IMR-90 (cell line): ENCODE measurements around the gene PSMD1. TPM values are rescaled to one million over a fixed set of nuclear protein-coding genes. Genes with fewer than 3 reads are reported as not detected.

Experiments used
- ATAC-seq: fragments of 200-7000 bp; cut with Tn5 transposase; 2 replicates; pipeline ENCODE4 v1.9.1; 2020; ENCODE audit warnings: low read depth, mild to moderate bottlenecking, moderate library complexity
- BruUV-seq: library from RNA; stranded (reverse); fragments of 400-500 nt; replicated peaks from 2 replicates; lab custom pipeline; 2021; lab: Mats Ljungman, UMichigan
- CTCF ChIA-PET: fragments of 300-600 bp; formaldehyde crosslinking; extraction: SDS; loops from one replicate; lab custom pipeline; 2021; ENCODE audit warnings: antibody characterized with exemption; lab: Yijun Ruan, JAX
- POLR2A ChIA-PET: fragments of 300-600 bp; sonication (Branson Sonifier 250); formaldehyde crosslinking; loops from one replicate; lab custom pipeline; 2022; ENCODE audit warnings: antibody characterized with exemption; ENCODE audit not compliant: unreplicated experiment; lab: Charles Lee
- DNase-seq: peaks from one replicate; pipeline ENCODE4 v3.0.0; 2013
- H2AFZ ChIP-seq: replicated peaks from 2 replicates; pipeline ENCODE3; 2013; ENCODE audit warnings: low read length, mild to moderate bottlenecking; ENCODE audit not compliant: poor library complexity
- H2AK5ac ChIP-seq: 2 replicates; pipeline ENCODE4 v1.6.1; 2013; ENCODE audit warnings: low read depth, low read length, inconsistent platforms
- H2AK9ac ChIP-seq: replicated peaks from 2 replicates; pipeline ENCODE3; 2013; ENCODE audit warnings: mild to moderate bottlenecking, low read depth, low read length, moderate library complexity; ENCODE audit not compliant: poor library complexity
- H2BK120ac ChIP-seq: 2 replicates; pipeline ENCODE4 v1.6.1; 2013; ENCODE audit warnings: low read depth, low read length, inconsistent platforms
- H2BK15ac ChIP-seq: 3 replicates; pipeline ENCODE4 v1.6.1; 2013; ENCODE audit warnings: low read depth, low read length, inconsistent platforms
- H2BK20ac ChIP-seq: 2 replicates; pipeline ENCODE4 v1.6.1; 2013; ENCODE audit warnings: low read depth, mild to moderate bottlenecking, inconsistent platforms, low read length, moderate library complexity
- H2BK5ac ChIP-seq: 2 replicates; pipeline ENCODE4 v1.6.1; 2013; ENCODE audit warnings: mild to moderate bottlenecking, low read depth, low read length, inconsistent platforms; ENCODE audit not compliant: poor library complexity, severe bottlenecking
- H3K14ac ChIP-seq: replicated peaks from 2 replicates; pipeline ENCODE4 v1.6.1; 2013; ENCODE audit warnings: low read depth, low read length, inconsistent platforms
- H3K18ac ChIP-seq: 2 replicates; pipeline ENCODE4 v1.6.1; 2013; ENCODE audit warnings: low read depth, low read length, control low read depth
- H3K23ac ChIP-seq: 2 replicates; pipeline ENCODE4 v1.6.1; 2013; ENCODE audit warnings: low read depth, low read length, inconsistent platforms
- H3K27ac ChIP-seq: 2 replicates; pipeline ENCODE4 v1.5.1; 2013; ENCODE audit warnings: mild to moderate bottlenecking, control low read depth, low read length; ENCODE audit not compliant: insufficient read depth
- H3K27me3 ChIP-seq: 2 replicates; pipeline ENCODE4 v1.6.1; 2013; ENCODE audit warnings: low read length; ENCODE audit not compliant: control insufficient read depth, insufficient read depth
- H3K36me3 ChIP-seq: 2 replicates; pipeline ENCODE4 v1.6.1; 2013; ENCODE audit warnings: low read length, mixed read lengths; ENCODE audit not compliant: control insufficient read depth, insufficient read depth
- H3K4ac ChIP-seq: 2 replicates; pipeline ENCODE4 v1.6.1; 2013; ENCODE audit warnings: low read depth, low read length, inconsistent platforms
- H3K4me1 ChIP-seq: 2 replicates; pipeline ENCODE4 v1.6.1; 2013; ENCODE audit warnings: low read length, mixed read lengths; ENCODE audit not compliant: control insufficient read depth, insufficient read depth
- H3K4me2 ChIP-seq: 2 replicates; pipeline ENCODE4 v1.6.1; 2013; ENCODE audit warnings: low read depth, mild to moderate bottlenecking, control low read depth, low read length, moderate library complexity
- H3K4me3 ChIP-seq: 2 replicates; pipeline ENCODE4 v1.5.1; 2013; ENCODE audit warnings: low read depth, mild to moderate bottlenecking, control low read depth, low read length, moderate library complexity; ENCODE audit not compliant: insufficient read depth
- H3K56ac ChIP-seq: 2 replicates; pipeline ENCODE4 v1.6.1; 2013; ENCODE audit warnings: low read length, inconsistent platforms; ENCODE audit not compliant: insufficient read depth; ENCODE audit errors: extremely low read depth
- H3K79me1 ChIP-seq, 2 experiments: 2 replicates each; pipeline ENCODE4 v1.6.1; 2013; ENCODE audit warnings: low read length in 2 of 2, inconsistent platforms in 1 of 2, low read depth in 1 of 2
- H3K9ac ChIP-seq: 2 replicates; pipeline ENCODE4 v1.6.1; 2013; ENCODE audit warnings: low read depth, low read length, control low read depth
- H3K9me1 ChIP-seq: 2 replicates; pipeline ENCODE4 v1.6.1; 2013; ENCODE audit warnings: low read length, inconsistent platforms; ENCODE audit not compliant: insufficient read depth
- H3K9me3 ChIP-seq: 2 replicates; pipeline ENCODE4 v1.6.1; 2013; ENCODE audit warnings: low read length; ENCODE audit not compliant: control insufficient read depth, insufficient read depth
- H4K20me1 ChIP-seq: 2 replicates; pipeline ENCODE4 v1.6.1; 2013; ENCODE audit warnings: low read length, inconsistent platforms; ENCODE audit not compliant: insufficient read depth
- H4K5ac ChIP-seq: 2 replicates; pipeline ENCODE4 v1.6.1; 2013; ENCODE audit warnings: mild to moderate bottlenecking, low read depth, low read length, control low read depth
- H4K8ac ChIP-seq, 2 experiments: 2 replicates each; pipeline ENCODE4 v1.6.1; 2013; ENCODE audit warnings: low read depth in 2 of 2, low read length in 2 of 2, control low read depth in 1 of 2, inconsistent platforms in 1 of 2
- H4K91ac ChIP-seq: 2 replicates; pipeline ENCODE4 v1.6.1; 2013; ENCODE audit warnings: low read depth, low read length, inconsistent platforms; ENCODE audit not compliant: insufficient read depth
- CEBPB ChIP-seq: IDR thresholded peaks from 2 replicates; pipeline ENCODE4 v1.6.1; 2012; ENCODE audit warnings: low read depth, low read length, improper control_type of control experiment
- CTCF ChIP-seq: conservative IDR thresholded peaks from 2 replicates; pipeline ENCODE4 v1.5.1; 2012; ENCODE audit warnings: mild to moderate bottlenecking, low read depth, low read length, improper control_type of control experiment
- FOS ChIP-seq: fragments of 150-350 bp; IDR thresholded peaks from 2 replicates; pipeline ENCODE4 v1.6.1; 2016; ENCODE audit warnings: low read depth, low read length
- MAFK ChIP-seq: IDR thresholded peaks from 2 replicates; pipeline ENCODE4 v1.6.1; 2012; ENCODE audit warnings: low read depth, low read length, improper control_type of control experiment
- MAZ ChIP-seq: IDR thresholded peaks from 2 replicates; pipeline ENCODE4 v1.6.1; 2012; ENCODE audit warnings: low read depth, mild to moderate bottlenecking, low read length, improper control_type of control experiment, moderate library complexity, borderline replicate concordance
- NFE2L2 ChIP-seq: fragments of 150-350 bp; IDR thresholded peaks from 2 replicates; pipeline ENCODE4 v1.6.1; 2016; ENCODE audit warnings: low read depth, mild to moderate bottlenecking, low read length
- POLR2A ChIP-seq: IDR thresholded peaks from 2 replicates; pipeline ENCODE4 v1.6.1; 2012; ENCODE audit warnings: mild to moderate bottlenecking, low read depth, low read length
- RAD21 ChIP-seq: IDR thresholded peaks from 2 replicates; pipeline ENCODE4 v1.6.1; 2012; ENCODE audit warnings: low read length, improper control_type of control experiment
- RCOR1 ChIP-seq: IDR thresholded peaks from 2 replicates; pipeline ENCODE4 v1.6.1; 2012; ENCODE audit warnings: mild to moderate bottlenecking, low read length, improper control_type of control experiment; ENCODE audit not compliant: insufficient replicate concordance
- SMC3 ChIP-seq: fragments of 150-350 bp; IDR thresholded peaks from 2 replicates; pipeline ENCODE4 v1.6.1; 2016; ENCODE audit warnings: low read depth, mild to moderate bottlenecking, antibody characterized with exemption, low read length, moderate library complexity
- USF2 ChIP-seq: fragments of 150-350 bp; IDR thresholded peaks from 2 replicates; pipeline ENCODE4 v1.6.1; 2017; ENCODE audit warnings: mild to moderate bottlenecking, antibody characterized with exemption, low read length, low read depth
- dilution Hi-C: fragments of 300-500 bp; cut with HindIII; formaldehyde crosslinking; loops from one replicate; pipeline ENCODE4 v1.14.3; 2018; ENCODE audit warnings: low sequenced_read_pairs; ENCODE audit not compliant: unreplicated experiment
- in situ Hi-C: fragments of 300-500 bp; cut with MboI; formaldehyde crosslinking; loops from 3 replicates; pipeline ENCODE4 v1.14.3; 2019; ENCODE audit warnings: low sequenced_read_pairs, inconsistent platforms, mixed read lengths
- intact Hi-C: fragments of 100-400 bp; cut with micrococcal nuclease; formaldehyde crosslinking; loops from 2 replicates; pipeline ENCODE4 v1.10.0; 2022
- polyA plus RNA-seq, 3 experiments: library from polyadenylated mRNA; depleted of rRNA; stranded (reverse); fragments of >200 nt; gene quantifications; 2 replicates each; pipeline ENCODE4 v1.2.3, GENCODE V29; 2012; ENCODE audit warnings: low replicate concordance in 1 of 3
- total RNA-seq: library from RNA; depleted of rRNA; stranded (reverse); fragments of >200 nt; gene quantifications from 2 replicates; pipeline ENCODE4 v1.2.3, GENCODE V29; 2012
- TF ChIP-seq, protein P1 (sequence below): fragments of 150-350 bp; IDR thresholded peaks from 2 replicates; pipeline ENCODE4 v1.6.1; 2016; ENCODE audit warnings: low read depth, mild to moderate bottlenecking, low read length, moderate library complexity, borderline replicate concordance

The PSMD1 gene
- total and polyA plus RNA-seq, 2 of the 4 experiments (the other 2 are of a cell fraction) = 89.8 to 181 TPM

- Histone ChIP-seq H3K4ac (peak overlapping the region; percentile 10; the same call in 1 of the 2 replicates), H4K8ac (no peak overlapping the region; a peak in 1 of 4 replicates), H2AK9ac (no peak overlapping the region), H3K9me3 (no peaks in the 10 kb centered on the region), H3K27ac (no peak overlapping the region; the same call in 1 of the 2 replicates), H3K56ac (no peak overlapping the region), H3K9ac (no peak overlapping the region), H2BK15ac (no peak overlapping the region), H2BK5ac (peak overlapping the region; percentile 26), H3K4me1 (peaks cover 2% of the 10 kb centered on the region), H4K91ac (no peak overlapping the region), H2AK5ac (no peak overlapping the region), H3K4me2 (no peak overlapping the region), H3K18ac (no peak overlapping the region), H2BK20ac (peak overlapping the region; percentile 74; the same call in 1 of the 2 replicates), H3K4me3 (no peak overlapping the region), H4K20me1 (no peaks in the 10 kb centered on the region), H3K79me1 (peaks cover 12 to 48% of the 10 kb centered on the region in 2 experiments), H3K23ac (peak overlapping the region; percentile 31; the same call in 1 of the 2 replicates), H2AFZ (no peak overlapping the region), H3K14ac (no peak overlapping the region), H3K27me3 (no peaks in the 10 kb centered on the region), H3K9me1 (no peaks in the 10 kb centered on the region; the same call in 1 of the 2 replicates), H4K5ac (no peak overlapping the region), H2BK120ac (peak overlapping the region; percentile 47; the same call in 1 of the 2 replicates), H3K36me3 (no peaks in the 10 kb centered on the region; the same call in 1 of the 2 replicates)
- DNase-seq = no peak
- no peak for TF ChIP-seq MAZ
- no peak for TF ChIP-seq NFE2L2
- TF ChIP-seq, protein P1, sequence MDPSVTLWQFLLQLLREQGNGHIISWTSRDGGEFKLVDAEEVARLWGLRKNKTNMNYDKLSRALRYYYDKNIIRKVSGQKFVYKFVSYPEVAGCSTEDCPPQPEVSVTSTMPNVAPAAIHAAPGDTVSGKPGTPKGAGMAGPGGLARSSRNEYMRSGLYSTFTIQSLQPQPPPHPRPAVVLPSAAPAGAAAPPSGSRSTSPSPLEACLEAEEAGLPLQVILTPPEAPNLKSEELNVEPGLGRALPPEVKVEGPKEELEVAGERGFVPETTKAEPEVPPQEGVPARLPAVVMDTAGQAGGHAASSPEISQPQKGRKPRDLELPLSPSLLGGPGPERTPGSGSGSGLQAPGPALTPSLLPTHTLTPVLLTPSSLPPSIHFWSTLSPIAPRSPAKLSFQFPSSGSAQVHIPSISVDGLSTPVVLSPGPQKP = no peak
- TF ChIP-seq USF2 = no peak
- no peak for TF ChIP-seq FOS
- TF ChIP-seq CEBPB = no peak
- TF ChIP-seq RCOR1 = no peak
- TF ChIP-seq RAD21 = no peak
- no peak for TF ChIP-seq CTCF
- no peak for TF ChIP-seq SMC3
- TF ChIP-seq POLR2A = no peak
- no peak for TF ChIP-seq MAFK
- no peak for ATAC-seq
- intact Hi-C loops (no loop called here), dilution Hi-C loops (no loop called here), in situ Hi-C loops (no loop called here)
- CTCF ChIA-PET = no interaction called here
- no TSS peak for BruUV-seq
- POLR2A ChIA-PET = no interaction called here
These were observed 83.1 kb downstream of the PSMD1 start for GRCh38 chr2:231139796-231140195.
